TTC549 (cell line): ENCODE measurements around the gene ZC3H14.
"Not testable (repeated sequence)": the region's sequence is repeated elsewhere in the genome, so short reads cannot be mapped to it uniquely, and the experiment has no call there.

Source experiments
- FAIRE-seq: peaks from 2 replicates; lab custom pipeline; 2012; peaks lifted over from hg19 to GRCh38; lab: Jason Lieb, UNC

The ZC3H14 gene, protein sequence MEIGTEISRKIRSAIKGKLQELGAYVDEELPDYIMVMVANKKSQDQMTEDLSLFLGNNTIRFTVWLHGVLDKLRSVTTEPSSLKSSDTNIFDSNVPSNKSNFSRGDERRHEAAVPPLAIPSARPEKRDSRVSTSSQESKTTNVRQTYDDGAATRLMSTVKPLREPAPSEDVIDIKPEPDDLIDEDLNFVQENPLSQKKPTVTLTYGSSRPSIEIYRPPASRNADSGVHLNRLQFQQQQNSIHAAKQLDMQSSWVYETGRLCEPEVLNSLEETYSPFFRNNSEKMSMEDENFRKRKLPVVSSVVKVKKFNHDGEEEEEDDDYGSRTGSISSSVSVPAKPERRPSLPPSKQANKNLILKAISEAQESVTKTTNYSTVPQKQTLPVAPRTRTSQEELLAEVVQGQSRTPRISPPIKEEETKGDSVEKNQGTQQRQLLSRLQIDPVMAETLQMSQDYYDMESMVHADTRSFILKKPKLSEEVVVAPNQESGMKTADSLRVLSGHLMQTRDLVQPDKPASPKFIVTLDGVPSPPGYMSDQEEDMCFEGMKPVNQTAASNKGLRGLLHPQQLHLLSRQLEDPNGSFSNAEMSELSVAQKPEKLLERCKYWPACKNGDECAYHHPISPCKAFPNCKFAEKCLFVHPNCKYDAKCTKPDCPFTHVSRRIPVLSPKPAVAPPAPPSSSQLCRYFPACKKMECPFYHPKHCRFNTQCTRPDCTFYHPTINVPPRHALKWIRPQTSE

DNA sequence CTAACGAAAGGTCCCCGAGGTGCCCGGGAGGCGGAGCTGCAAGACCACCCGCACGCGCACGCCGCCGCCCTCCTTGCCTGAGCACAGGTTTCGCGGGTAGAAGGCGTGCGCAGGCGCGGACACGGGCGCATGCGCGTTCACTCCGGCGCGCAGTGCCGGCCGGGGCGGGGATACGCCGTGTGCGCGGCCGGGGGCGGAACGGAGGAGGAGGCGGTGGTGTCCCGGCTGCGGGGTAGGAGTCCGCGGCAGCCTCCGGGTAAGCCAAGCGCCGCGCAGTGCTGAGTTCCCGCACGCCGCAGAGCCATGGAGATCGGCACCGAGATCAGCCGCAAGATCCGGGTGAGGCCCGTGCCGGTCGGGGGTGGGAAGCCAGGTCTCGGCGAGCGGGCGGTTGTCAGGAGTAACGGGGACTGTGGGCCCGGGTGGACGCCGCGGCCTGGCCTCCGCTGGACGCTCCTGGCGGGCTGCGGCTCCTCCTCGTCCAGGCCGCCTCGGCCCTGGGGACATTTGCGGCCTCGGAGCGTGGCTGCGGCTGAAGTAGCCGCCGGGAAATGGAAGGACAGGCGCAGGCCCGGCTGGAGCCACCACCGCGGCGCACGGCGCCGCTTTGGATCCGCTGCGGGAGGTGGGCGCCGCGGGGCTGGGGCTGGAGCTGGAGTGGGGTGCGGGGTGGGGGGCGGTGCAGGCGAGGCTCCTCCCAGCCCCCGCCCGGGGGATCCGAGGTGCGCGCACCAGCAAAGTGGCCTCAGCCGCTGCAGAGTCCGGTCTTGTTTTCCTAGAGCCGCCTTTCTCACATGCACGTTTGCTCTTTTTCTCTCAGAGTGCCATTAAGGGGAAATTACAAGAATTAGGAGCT lies at the start of gene ZC3H14:
Gene ZC3H14, plus strand, starts transcription at position 207 of the 856 bp plus-strand sequence. Its CDS starts 97 bp downstream, at position 304.
- no peak for FAIRE-seq

DNA sequence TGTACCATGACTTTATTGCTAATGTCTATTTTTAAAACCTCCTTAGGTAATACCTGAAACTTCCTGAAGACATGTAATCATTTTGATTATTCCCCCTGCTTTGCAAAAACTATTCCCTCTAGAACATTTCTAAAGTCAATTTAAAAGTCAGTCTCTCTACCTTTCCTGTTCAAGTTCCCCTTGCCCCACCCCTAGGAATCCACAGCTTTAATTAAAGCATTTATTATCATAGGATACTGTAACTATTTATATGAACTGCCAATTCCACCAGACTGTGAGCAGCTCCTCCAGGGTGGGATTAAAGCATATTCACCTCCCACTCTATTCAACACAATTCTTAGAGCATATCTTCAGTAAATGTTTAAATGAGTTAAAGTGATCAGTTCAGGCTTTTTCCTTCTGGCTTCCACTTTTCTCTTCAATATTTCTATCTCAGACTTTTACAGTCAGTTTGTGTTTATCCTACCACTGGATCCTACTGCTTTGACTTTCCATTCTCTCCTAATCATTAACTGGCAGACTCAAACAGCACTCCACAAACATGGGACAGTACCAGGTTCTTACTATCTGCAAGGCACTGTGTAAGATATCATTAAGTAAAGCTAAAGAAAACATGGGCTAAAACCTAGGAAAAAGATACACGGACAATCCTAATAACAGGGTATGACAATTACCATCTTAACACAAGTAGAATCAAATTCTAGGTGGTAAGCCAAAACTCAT lies 47.2 kb upstream of the ZC3H14 start:
- FAIRE-seq = no peak

DNA sequence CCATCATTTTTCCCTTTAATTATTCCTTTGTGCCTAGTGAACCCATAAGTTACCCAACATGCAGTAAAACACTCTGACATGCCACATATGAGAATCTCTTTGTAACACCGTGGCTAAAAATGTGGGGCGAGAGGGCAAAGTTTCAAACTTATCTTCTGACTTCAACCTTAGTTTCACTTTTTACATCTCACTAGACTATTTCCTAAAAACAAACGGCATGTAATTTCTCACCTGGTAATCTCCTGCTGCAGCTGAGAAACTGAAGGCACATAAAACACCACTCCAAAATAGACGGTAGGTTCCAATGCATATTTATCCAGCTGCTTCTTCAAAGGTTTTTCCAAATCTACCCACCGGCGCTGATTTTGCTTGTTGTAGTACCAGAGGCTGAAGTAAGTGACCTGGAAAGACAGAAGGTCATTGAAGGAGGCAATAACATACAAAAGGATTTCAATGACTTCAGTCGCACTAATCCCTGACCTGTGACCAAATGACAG lies 45.9 kb upstream of the ZC3H14 start:
- FAIRE-seq = no peak

DNA sequence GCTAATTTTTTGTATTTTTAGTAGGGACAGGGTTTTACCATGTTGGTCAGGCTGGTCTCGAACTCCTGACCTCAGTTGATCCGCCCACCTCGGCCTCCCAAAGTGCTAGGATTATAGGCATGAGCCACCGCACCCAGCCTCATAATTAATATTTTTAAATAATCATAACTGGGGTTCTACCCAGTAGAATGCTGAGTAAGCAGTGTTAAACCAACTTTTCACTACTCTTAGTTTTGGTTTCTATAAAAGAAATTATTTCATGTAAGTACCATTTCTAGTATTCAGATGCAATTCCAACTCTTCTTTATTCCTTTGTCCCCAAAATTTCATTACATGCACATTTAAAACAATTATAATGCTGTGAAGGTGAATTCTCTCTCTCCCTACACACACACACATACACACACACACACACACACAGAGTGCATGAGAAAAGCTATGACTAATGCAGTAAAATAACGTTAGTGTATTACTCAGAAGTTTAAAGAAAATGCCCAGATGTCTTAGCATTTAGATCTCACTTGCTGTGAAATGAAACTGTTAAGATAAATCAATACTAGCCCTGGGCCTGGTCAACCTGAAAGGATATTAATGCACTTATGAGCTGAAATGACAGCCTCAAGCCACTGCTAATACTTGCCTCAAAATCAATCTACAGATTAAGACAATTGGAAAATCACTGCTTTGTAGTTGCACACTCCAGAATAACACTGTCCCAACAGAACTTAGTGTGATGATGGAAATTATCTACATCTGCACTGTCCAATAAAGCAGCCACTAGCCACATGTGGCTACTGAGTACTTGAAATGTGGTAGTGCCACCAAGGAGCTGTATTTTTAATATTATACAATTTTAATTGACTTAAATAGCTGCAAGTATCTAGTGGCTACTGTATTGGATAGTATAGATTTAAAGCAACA lies 44.0 kb upstream of the ZC3H14 start:
- no peak for FAIRE-seq

DNA sequence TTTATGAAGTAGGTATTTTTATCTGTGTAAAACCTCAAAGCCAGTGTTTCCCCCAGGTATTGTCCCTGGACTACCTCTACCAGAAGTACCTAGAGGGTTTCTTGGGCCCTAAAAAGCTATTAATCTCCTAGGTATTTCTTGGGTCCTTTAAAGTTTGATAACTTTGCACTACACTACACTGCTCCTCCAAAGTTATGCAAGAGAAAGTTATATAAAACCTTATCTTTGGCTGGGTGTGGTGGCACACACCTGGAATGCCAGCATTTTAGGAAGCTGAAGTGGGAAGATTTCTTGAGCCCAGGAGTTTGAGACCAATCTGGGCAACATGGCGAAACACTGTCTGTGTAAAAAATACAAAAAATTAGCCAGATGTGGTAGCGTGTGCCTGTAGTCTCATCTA lies 42.9 kb upstream of the ZC3H14 start:
- FAIRE-seq = no peak

DNA sequence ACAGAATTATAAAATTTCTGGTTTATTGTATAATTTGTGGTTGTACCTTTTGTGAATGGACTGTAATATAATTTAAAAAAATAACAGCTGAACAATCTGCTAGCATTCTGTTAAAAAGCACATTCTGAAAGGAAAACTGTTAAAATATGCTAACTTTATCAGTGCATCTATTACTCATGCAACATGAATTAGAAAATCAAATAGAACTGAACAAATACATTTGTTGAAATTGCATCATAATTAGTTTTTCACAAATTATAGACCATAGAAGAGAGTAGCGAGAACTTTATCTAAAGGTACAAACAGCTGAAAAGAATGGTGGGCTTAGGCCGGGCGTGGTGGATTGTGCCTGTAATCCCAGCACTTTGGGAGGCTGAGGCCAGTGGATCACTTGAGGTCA lies 41.0 kb upstream of the ZC3H14 start:
- FAIRE-seq = no peak

DNA sequence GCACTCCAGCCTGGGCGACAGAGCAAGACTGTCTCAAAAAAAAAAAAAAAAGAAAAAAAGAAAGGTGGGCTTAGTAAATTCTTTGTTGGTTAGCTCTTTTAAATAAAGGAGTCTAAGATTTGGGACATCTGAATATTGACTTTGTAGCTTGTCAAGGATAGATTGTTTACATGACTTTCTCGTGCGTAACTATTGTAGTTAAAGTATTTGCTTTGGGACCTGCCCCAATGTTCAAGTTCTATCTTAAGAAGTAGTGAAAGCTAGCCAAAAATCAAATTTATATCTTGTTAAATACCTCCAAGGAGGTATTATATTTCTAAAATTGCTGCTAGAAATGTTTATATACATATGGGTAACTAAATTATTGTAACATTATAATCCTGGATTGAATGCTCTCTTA lies 40.4 kb upstream of the ZC3H14 start:
- FAIRE-seq = no peak

DNA sequence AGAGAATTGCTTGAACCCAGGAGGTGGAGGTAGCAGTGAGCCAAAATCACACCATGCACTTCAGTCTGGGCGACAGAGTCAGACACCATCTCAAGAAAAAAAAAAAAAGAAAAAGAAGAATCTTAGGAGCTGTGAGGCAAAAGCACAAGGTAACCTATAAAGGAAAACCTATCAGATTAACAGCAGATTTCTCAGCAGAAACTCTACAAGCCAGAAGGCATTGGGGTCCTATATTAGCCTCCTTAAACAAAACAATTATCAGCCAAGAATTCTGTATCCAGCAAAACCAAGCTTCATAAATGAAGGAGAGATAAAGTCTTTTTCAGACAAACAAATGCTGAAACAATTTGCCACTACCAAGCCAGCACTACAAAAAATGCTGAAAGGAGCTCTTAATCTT lies 32.9 kb upstream of the ZC3H14 start:
- not testable (repeated sequence) for FAIRE-seq

DNA sequence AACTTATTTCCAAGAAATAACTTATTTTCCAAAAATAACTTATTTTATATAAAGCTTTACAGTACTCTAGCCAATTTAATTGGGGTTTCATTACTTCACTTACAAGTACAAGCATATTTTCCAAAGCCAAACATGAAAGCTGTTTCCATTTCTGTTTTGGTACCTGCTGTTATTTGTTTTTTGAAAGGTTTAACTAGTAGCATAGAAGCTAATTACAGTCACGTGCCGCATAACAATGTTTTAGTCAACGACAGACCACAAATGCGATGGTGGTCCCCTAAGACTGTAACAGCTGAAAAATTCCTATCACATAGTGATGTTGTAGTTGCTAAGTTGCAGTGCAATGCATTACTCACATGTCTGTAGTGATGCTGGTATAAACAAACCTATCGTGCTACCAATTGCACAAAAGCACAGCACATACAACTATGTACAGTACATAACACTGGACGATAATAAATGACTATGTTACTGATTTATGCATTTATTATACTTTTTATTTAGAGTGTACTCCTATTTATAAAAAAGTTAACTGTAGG lies 29.7 kb upstream of the ZC3H14 start:
- FAIRE-seq = no peak

DNA sequence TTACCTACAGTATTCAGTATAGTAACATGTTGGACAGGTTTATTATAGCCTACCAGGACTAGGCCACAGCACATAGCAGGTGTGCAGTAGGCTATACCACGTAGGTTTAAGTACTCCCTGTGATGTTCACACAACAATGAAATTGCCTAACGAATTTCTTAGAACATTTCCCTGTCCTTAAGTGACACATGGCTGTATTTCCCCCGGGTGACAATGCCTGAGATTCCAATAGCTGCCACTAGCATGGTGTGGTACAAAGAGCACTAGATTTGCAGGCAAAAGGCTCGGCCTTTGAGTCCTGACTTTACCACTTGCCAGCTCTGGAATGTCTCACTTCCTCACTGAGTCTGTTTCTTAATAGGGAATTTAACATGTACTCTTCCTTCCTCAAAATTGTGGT lies 27.7 kb upstream of the ZC3H14 start:
- FAIRE-seq = no peak

DNA sequence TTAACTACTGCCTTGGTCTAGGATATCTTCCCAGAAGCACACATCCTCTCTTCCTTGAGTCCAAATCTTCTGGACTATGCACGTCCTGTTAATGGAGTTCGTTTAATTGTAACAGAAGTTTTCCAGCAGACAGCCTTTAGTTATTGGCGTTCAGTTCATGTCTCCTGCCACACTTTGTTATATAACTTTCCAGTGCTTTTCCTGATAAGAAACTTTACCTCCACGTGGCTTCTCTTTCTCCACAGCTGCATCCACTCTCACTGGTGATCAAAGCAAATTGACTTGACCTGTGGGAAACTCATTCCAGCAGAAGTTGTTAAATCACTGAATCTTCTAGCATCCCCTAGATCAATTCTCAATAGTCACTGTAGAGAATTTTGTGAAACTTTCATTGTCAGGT lies 27.0 kb upstream of the ZC3H14 start:
- FAIRE-seq = no peak

DNA sequence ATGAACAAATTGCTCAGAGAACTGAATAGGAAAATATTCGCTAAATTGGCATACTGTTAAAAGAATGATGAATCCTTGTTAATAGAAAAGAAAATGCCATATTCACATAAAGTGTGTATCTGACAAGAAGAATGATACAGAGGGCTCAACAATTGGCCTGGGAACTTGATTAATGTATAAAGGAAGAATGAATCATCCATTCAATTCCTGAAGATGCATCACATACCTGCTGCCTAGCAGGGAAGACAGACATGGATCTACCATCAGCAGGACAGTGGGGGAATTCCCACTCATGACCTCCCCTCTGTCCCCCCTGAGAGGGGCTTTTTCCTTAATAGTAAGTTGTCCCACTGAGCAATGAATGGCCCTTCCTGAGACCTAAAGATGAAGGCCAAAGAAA lies 21.5 kb upstream of the ZC3H14 start:
- FAIRE-seq = no peak

DNA sequence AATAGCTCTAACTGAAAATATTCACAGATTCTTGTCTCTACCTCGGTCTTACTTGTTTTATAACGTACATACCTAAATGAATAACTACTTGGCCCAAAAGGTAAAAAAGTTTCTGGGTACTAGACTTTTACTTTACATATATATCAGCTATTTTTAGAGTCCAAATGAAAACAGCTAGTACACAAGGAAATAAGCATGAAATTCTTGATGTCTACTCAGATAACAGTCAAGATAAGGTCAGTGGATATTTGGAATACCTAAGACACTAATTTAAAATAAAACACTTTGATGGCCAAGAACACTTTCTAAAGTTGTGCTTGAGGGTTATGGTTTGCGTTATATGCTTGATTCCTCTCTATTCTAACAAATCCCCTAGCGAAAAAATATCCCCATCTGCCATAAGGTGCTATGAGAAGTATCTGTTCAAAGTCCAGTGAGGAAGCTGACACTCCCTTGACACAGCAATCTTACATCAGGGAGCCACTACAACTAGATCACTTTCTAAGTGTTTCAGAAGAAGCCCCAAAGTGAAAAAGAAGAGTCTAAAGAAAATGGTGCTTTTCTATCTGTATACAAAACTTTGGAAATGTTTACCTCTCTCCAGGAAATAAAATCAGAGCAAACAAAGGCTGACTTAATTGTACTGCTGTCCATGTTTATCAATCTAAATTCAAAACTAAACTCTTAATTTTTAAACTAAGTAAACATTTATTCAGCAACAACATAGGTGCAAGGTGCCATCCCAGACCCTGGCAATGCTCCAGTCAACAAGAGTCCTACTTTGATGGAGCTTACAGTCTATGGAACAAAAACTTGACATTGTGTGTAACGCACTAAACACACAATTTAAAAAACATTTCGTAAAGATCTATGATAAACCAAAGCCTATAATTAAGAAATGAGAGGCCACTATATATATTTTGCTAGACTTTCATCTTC lies 19.7 kb upstream of the ZC3H14 start:
- no peak for FAIRE-seq

DNA sequence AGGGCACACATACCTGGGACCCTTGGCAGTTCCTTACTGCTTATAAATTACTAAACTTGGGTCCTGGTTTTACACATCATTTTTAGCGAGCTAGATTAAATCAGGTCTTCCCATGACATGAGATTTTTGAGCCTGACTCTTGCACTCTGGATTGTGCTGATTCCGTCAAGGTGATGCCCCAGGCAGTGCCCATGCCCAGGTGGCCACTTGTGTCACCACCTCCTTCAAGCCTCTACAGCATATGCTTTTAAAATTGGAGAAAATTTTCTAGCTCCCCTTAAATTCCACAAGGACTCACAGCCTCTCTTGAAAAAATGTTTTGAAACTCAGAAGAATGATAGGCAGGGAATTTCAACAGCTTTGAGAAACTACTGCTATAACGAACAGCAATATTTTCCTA lies 17.6 kb upstream of the ZC3H14 start:
- no peak for FAIRE-seq

DNA sequence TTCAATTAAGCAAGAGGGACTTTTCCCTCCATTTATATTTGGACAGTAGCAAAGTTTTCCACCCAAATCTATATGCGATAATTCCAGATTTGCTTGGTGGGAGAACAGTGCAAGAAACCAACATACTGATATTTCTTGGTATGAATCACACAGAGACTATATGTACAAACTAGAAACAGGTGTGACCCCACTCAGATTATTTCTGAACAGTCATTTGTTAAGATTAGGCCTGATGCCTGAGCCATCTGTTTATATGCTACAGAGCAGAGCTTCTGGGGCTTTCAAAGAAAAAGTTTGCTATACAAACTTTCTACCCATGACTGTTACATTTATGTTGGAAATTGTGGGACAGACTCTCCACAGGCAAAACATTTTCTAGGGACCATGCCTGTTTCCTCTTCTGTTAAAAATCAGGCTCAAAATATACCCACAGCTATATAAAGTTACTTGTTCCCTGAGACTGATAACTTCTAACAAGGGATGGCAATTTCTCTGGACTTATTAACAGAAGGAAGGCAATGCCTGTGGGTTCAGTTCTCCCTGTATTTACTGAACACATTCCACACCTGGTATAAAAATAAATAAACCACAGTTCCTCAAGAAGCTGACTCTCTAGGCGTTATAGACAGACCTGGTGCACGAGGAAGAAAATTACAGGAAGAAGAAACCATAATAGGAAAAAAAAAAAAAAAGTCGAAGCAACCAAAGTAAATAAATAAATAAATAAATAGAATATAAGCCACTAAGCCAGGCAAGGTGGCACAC lies 16.0 kb upstream of the ZC3H14 start:
- FAIRE-seq = no peak

DNA sequence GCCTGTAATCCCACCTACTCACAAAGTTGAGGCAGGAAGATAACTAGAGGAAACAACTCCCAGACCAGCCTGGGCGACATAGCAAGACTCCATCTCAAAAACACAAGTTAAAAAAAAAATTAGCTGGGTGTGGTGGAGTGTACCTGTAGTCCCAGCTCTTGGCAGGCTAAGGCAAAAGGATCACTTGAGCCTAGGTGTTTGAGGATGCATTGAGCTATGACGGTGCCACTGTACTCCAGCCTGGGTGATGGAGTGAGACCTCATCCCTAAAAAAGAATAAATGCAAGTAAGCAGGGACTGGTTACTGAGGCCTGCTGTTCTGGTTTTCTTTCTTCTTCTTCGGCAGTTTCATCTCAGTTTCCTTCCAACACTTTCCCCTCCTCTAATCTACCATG lies 15.5 kb upstream of the ZC3H14 start:
- FAIRE-seq = no peak

DNA sequence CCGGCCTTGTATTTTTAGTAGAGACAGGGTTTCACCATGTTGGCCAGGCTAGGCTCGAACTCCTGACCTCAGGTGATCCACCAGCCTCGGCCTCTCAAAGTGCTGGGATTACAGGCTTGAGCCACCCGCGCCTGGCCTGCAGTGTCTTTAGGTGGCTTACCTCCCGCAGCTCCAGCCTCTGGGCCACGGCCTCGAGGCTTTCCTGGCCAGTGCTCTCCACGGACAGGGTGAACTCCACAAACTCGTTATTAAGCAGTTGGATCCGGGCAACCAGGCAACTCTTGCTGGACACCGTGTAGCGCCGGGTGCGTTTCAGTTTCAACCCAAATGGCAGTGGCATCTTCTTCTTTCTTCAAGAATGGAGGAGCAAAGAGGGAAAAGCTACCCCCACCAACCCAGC lies 12.8 kb upstream of the ZC3H14 start:
- no peak for FAIRE-seq

DNA sequence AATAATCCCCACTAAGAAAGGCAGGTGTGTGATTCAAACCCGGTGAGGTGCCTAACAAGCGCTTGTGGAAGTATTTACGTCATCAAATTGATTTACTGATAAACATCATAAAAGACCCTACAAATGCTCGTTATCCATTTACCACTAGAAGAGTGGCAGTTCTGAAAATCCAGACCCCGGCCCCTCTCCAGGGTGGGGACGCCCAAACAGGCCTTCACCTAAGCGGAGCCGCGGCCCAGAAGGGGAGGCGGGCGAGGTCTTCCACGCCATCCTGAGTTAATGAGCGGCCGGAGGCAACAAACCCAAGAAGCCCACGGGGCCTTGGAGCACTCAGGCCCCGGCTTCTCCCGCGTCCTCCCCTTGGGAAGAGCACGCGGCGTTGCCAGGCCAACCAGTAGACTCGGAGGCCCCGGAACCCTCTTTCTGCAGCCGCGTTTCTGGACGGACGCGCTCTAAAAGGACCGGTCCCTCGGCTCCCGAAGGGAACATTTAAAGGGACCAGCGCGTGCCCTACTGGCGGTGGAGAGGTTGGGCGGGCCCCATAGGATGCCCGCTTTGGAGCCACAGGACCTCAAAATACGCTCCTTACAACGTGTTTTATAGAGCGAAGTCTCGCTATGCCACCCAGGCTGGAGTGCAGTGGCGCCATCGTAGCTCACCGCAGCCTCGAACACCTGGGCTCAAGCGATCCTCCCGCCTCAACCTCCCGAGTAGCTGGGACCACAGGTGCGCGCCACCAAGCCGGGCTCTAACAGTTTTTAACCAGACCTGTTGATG lies 11.6 kb upstream of the ZC3H14 start:
- FAIRE-seq = no peak
